ENCODE results near the gene FYCO1.
"Not testable (repeated sequence)": the region's sequence is repeated elsewhere in the genome, so short reads cannot be mapped to it uniquely, and the experiment has no call there.

The FYCO1 gene
- total RNA-seq = 47.5 to 149 reads per million in 2 experiments

DNA sequence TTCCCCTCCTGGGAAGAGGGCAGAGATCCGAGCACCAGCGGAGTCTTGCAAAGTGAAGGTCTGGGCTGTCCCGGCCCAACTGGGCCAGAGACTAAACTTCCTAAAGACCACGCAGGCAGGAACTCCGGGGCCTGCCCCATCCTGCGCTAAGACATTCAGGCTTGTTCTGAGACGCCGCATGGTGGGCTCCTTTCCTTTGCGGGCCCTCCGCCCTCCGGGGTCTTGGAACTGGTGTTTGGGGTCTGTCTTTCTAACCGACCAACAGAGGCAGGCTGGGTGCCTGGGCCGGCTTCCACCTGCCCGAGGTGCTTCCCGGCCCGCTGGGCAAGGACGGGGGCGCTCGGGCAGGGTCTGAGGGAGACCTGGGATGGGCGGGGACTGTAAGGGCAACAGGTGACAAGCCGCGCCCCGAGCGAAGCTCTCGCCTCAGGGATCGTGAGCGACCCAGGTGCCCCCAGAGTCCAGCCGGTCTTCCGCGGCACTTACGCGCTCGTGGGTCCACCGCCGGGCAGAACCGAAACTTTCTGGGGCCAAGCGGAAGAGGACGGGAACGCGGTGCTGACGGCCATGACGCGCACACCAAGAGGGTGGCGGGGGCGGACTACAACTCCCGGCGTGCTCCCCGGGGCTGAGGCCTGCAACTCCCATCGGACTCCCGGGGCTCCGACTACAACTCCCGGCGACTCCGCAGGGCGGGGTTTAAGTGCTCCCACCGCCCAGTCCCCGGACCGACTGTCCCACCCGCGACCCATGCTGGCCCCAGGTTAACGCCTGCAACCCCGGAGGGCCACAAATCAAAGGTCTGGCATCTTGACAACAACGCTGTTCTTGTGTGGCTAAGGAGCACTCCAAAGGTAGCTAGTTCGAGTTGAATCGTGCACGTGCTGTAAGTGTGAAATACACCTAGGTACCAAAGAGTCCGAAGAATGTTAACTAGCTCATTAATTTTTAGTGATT, at the start of gene FYCO1:
TSS of gene FYCO1 (minus strand) at position 589 of the 957 bp plus-strand sequence. CDS start 10,914 bp downstream, outside the sequence.
- peak; percentile 78 for DNase-seq (ENCODE audit: low read depth)

DNA sequence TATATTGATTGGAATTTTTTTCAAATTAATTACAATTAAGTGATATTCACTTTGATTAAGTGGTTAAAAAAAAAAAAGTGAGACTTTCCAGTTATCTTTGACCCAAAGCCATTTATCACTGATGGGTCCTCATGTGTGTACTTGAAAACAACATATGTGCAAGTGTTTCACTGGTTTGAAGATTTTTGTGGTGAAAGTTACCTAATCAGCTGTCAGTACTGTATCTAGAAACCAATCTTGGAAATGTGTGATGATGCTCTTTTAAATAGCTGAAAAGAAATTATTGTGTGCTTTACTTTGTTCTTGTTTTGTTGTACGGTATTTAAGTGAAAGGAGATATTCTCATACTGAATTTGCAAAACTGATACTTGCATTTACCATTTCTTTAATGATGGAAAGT, 43.3 kb upstream of the FYCO1 start:
- DNase-seq (ENCODE audit: low read depth) = no peak

DNA sequence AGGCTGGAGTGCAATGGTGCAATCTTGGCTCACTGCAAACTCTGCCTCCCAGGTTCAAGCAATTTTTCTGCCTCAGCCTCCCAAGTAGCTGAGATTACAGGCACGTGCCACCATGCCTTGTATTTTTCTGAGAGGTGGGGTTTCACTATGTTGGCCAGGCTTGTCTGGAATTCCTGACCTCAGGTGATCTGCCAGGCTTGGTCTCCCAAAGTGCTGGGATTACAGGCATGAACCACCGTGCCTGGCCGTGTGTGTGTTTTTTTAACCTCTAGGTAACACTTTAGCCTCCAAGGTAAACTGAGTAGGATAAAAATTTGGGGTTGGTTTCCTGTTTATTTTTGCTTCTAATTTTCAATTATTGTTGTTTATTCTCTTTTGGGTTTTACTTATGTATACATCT, 42.4 kb upstream of the FYCO1 start:
- DNase-seq (ENCODE audit: low read depth) = not testable (repeated sequence)

DNA sequence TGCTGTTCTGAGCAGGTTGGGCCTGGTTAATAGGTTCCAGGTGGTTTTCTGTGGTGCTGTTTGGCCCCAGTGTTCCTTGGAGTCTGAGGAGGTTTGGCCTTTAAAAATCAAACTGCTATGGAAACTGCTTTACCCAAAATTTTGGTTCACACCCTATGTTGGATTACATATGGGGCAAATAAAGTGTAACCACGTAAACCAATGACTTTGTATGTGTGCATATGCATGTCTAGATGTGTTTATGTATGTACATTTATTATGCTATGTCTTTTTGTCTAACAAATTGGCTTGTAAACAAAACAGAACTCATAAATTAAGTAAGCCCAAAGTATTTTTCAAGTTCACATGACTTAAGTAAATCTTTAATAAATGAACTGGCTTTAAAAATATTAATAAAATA, 40.6 kb upstream of the FYCO1 start:
- DNase-seq (ENCODE audit: low read depth) = no peak

DNA sequence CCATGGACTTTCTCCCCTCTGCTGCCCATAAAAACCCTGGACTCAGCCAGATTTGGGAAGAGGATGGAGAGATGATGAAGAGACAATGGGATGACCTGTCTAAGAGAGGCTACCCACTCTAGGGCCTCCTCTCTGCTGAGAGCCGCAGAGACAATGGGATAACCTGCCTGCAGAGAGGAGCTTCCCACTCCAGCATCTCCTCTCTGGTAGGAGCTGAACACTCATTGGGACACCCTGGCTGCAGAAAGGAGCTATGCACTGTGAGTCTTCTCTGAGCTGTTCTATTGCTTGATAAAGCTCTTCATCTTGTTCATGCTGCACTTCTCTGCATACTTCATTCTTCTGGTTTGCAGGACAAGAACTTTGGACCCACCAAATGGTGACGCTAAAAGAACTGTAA, 36.1 kb upstream of the FYCO1 start:
- no peak for DNase-seq (ENCODE audit: low read depth)

DNA sequence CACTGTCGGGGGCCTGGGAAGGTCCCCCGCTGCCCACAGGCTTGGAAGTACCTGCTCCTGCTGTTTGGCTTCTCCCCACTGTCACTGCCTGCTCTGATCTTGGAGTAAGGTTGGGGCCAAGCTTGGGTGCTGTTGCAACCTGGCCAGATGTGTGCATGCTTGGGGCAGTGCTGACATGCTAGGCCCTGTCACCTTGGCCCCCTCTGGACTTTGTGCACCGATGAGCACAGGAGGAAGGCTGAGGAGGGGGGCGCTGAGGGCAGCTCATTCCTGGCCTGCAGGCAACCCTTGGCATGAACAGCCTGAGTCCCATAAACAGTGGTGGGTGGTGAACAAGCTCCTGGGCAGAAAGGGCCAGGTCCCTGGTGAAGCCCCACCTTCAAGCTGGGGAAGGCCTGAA, 35.6 kb upstream of the FYCO1 start:
- no peak for DNase-seq (ENCODE audit: low read depth)

DNA sequence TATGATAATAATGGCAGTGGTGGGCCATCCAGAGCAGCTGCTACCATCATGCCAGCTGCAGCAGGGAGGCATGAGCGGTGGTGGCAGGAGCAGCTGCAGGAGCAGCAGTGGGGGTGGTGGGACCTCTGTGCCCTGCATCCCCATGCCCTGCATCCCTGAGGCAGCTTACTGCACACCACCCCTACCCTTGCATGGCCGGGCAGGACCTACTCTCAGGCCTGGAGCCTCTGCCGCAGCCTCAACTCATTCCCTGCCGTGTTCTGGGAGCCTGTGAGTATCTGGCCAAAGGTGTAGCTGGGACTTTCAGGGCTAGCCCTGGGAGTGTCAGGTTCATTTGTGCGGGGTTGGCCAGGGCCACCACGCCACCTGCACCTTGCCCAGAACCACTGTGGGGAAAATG, 35.0 kb upstream of the FYCO1 start:
- DNase-seq (ENCODE audit: low read depth) = no peak

DNA sequence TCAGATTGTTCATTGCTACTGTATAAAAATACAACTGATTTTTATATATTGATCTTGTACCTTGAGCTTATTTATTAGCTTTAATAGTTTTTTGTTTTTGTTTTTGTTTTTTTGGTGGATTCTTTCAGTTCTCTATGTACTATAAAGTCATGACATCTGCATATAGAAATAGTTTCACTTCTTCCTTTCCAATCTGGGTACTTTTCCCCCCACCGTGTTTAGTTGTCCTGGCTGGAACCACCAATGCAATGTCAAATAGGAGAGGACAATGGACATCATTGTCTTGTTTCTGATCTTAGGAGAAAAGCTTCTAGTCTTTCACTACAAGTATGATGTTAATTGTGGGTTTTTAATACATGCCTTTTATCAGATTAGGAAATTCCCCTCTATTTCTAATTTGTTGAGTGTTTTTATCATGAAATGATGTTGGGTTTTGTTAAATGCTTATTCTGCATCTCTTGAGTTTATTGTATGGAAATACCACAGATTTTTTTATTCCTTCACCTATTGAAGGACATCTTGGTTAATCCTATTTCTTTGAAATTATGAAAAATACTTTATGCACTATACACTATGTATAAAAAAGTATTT, 34.4 kb upstream of the FYCO1 start:
- DNase-seq (ENCODE audit: low read depth) = no peak

DNA sequence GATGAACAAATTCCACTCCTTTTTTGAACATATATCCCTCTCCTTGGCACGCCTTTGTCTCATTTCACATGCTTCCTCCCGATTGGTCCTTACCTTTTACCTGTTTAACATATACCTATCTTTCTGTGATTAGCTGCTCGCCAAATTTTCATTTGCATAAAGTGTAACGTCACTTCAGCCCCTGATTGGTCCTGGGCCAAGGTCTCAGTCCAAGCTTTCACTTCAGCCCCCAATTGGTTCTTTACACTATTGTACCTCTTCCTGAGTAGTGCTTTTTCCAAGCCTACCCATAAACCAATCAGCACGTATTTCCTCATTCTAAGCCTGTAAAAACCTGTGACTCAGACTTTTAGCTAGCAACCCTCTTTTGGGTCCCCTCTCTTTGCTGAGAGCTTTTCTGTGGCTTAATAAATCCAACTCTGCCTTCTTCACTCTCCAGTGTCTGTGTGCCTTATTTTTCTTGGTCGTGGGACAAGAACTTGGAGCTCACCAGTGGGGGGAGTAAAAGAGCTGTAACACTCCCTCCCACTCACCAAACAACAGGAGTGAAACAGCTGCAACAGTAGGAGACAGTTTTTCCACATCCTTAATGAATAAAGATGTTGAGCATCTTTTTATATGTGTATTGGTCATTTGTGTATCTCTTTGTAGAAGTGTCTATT, 32.2 kb upstream of the FYCO1 start:
- DNase-seq (ENCODE audit: low read depth) = no peak

DNA sequence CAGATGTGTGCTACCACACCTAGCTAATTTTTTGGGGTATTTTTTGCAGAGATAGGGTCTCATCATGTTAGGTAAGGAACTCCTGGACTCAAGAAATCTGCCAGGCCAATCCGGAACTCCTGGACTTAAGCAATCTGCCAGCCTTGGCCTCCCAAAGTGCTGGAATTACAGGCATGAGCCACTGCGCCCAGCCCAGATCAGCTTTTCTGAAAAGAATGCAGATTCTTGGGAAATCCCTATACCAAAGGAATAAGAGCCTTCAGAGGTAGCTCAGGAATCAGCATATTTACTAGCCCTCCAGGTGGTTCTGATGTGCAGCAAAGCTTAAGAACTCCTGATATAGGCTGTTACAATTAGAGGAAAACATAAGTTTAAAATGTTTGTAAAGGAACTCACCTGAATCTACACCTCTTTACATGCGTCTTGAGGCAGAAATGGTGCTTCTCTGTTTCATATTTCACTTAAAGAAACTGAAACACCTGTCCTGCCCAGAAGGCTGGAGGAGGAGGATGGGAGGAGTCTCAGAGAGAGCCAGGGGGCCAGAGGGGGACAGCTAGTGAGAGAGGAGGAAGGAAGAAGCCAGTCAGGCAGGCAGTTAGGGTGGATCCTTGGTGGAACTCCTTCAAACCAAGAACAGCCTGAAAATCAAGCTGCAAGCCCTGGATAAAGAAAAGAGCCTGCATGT, 31.5 kb upstream of the FYCO1 start, which contains the start of gene XCR1:
TSS of gene XCR1 (minus strand) at position 463 of the 685 bp plus-strand sequence. CDS start 5,536 bp downstream, outside the sequence.
- DNase-seq (ENCODE audit: low read depth) = no peak

DNA sequence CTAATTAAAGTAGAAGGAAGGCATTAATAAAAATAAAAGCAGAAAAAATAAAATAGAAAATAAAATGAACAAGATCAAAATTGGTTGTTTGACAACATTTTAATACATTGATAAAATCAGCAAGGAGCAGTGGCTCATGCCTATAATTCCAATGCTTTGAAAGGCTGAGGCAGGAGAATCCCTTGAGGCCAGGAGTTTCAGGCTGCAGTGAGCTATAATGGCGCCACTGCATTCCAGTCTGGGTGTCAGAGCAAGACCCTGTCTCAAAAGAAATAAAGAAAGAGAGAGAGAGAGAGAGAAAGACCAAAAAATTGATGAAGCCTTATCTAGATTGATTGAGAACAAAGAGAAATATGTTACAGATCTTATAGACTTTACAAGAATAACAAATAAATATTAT, 29.5 kb upstream of the FYCO1 start:
- no peak for DNase-seq (ENCODE audit: low read depth)

DNA sequence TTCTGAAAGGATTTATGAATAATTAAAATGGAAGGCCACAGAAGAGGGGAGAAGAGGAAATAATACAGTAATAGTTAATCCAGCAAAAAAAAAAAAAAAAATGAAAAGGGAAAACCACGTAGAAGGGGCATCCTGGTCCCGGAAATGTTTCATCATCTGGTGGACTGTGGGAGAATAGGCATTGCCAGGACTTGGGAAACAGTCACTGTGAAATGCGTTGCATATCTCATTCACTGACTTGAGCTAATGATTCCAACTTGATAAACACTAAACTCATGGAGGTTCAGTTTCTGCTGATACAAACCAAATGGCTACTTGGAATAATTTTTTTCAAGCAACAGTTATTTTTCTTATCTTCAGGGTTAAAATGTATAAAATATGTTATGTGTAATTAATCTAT, 28.5 kb upstream of the FYCO1 start:
- no peak for DNase-seq (ENCODE audit: low read depth)

DNA sequence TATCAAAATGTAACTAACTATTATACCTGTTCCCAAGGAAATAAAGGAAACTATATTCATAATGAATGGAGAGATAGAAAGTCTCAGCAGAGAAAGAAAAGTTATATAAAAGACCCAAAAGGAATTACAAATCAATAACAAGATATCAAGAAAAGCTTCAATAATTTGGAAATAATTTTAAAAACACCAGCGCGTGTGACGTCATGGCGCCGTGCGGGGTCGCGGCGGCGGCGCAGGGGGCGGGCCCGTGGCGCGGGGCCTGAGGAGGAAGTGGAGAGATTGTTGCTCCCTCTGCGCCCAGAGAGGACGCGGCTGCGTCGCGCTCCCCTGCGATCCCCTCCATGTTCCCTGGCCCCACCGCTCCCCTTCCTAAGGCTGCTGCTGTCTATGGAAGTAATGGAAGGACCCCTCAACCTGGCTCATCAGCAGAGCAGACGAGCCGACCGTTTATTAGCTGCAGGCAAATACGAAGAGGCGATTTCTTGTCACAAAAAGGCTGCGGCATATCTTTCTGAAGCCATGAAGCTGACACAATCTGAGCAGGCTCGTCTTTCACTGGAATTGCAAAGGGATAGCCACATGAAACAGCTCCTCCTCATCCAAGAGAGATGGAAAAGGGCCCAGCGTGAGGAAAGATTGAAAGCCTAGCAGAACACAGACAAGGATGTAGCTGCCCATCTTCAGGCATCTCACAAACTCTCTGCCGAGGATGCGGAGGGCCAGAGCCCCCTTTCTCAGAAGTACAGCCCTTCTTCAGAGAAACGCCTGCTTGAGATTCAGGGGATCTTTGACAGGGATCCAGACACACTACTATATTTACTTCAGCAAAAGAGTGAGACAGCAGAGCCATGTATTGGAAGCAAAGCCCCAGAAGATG, 27.5 kb upstream of the FYCO1 start:
- no peak for DNase-seq (ENCODE audit: low read depth)

DNA sequence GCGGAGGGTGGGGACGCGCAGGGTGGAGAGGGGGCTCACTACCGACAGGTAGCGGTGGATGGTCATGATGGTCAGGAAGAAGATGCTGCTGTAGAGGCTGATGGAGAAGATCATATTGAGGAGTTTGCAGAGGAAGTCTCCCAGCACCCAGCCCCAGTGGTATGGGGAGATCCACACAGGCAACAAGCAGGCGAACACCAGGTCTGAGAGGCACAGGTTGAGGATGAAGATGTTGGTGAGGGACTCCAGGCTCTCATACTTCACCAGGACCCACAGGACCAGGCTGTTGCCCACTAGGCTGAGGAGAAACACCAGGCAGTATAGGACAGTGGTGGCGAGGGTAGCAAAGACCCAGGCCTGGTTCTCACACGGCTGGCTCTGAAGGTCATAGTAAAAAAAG, 25.9 kb upstream of the FYCO1 start:
- no peak for DNase-seq (ENCODE audit: low read depth)

DNA sequence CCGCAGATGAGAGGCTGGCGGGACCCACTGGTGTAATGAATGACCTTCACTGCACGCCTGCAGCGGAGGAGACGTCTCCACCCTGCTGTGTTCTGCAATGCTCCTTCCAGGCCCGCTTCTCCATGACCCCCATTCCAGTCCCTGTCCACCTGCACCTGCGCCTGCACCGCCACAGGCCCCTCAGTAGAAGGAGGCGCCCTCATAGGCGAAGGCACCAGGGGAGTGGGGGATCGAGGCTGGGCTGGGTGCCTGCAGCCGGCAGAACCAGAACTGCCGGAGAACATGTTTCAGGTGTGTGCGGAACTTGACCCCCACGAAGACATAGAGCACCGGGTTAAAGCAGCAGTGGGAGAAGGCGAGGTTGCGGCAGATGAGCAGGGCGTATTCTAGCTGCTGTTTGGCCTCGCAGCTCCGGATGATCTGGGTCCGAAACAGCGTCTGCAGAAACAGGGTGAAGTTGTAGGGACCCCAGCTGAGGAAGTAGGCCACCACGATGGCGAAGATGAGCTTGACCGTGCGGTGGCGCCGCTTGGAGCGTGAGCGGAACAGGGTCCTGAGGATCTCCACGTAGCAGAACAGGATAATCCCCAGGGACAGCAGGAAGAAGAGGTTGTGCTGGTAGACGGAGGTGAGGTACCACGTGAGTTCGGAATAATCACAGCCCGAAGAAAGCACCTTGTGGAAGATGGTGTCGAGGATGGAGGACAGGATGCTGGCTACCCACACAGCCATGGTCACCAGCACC, 25.3 kb upstream of the FYCO1 start:
- DNase-seq (ENCODE audit: low read depth) = no peak

DNA sequence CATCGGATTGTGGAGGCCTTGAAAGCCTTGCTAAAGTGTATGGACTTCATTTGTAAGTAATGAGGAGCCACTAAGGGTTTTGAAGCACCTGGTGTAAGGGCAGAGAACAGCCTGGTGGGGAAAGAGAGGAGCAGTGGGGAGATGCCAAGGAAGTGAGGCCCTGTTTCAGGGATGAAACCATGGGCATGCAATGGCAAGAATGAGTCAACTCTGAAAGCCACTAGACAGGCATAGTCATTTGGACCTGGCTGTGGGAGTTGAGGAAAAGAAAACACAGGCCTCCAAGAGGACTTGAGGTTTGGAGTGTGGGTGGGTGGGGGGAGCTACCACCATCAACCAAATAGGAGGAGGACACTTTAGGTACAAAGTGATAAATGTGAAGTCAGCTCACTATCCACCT, 24.1 kb upstream of the FYCO1 start:
- DNase-seq (ENCODE audit: low read depth) = no peak

DNA sequence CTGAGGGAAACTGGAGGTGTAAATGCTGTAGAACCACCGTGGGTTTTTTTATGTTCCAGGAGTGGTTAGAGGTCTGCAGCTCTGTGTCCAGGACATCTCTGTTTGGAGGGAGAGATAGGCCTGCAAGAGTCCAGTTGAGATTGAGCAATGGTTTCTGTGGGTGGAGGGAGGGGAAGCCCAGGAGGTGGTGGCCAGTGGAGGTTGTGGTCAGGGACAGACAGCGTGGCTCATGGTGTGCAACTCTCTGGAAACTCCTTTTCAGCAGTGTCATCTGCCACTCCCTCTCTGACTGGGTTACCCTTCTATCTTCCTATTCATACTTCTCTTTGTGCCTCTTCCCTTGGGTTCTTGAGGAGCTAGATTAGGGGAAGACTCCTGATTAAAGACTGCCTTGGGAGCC, 22.1 kb upstream of the FYCO1 start:
- no peak for DNase-seq (ENCODE audit: low read depth)

DNA sequence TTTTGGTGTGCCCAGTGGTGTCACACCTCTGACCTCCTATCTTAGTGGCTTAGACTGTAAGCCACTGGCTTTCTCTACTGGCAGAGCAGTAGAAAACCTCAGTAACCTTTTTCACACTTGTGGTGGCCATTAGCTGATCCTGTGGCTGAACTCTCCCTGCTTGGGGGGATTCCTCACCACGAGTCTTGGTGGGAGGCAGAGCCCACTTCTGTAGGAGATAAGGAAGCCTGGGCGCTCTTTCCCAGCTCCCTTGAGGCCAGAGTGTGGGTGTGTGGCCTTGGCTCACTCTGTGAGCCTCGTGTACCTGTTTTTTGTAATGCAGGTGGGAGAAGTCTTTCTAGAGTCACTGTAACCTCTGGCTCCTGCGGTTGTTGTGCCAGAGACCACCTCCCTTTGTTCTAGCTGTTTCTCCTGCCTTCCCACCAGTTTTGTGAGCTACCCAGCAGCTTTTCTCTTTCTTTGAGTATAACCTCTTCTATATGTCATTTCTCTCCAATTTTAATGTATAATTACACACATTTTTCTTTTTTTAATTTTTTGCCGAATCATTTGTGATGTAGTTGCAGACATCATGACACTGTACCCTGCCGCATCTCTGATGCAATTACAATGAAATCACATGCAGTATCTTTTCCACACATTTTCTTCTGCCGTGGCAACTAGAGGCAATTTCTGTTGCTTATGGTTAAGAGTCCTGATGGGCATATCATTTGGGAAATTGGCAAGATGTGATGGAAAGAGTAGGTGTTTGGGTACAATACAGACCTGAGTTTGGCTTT, 17.9 kb upstream of the FYCO1 start:
- no peak for DNase-seq (ENCODE audit: low read depth)

DNA sequence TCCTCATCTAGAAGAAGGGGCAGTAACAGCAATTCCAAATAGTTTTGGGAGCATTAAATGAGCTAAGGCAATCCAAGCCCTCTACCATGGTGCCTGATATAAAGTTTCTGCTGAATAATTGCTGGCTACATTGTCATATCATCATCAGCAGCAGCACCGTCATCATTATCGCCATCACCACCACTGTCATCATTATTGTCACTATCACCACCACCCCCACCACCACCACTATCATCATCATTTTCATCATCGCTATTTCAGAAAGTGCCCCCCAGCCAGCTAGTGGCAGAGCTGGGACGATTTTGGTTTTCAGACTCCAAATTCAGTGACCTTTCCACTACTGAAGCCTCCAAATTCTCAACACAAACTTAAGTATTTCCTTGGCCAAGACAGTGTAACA, 16.6 kb upstream of the FYCO1 start:
- no peak for DNase-seq (ENCODE audit: low read depth)
